Measurements from ENCODE around the gene DEF6. TPM values are rescaled to one million over a fixed set of nuclear protein-coding genes. Genes with fewer than 3 reads are reported as not detected.
"Not testable (repeated sequence)": the region's sequence is repeated elsewhere in the genome, so short reads cannot be mapped to it uniquely, and the experiment has no call there.

DEF6 gene
- total RNA-seq, 1 donor from 2014 or later = 6.2 TPM

DNA sequence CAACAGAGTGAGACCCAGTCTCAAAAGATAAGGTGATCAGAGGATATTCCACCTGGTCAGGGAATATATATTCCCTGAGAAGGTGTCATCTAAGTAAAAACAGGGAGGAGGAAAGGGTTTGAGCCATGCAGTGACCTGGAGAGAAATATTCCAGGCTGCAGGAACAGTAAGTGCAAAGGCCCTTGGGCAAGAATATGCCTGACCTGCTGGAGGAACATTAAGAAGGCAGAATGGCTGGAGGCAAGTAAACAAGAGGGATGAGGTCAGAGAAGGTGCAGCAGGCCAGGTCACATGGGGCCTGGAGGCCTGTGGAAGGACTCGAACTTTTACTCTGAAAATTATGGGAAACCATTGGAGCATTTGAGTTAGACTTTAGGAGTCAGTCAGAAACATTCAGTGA is 6.7 kb downstream of the DEF6 start:
- TF ChIP-seq, protein P1, sequence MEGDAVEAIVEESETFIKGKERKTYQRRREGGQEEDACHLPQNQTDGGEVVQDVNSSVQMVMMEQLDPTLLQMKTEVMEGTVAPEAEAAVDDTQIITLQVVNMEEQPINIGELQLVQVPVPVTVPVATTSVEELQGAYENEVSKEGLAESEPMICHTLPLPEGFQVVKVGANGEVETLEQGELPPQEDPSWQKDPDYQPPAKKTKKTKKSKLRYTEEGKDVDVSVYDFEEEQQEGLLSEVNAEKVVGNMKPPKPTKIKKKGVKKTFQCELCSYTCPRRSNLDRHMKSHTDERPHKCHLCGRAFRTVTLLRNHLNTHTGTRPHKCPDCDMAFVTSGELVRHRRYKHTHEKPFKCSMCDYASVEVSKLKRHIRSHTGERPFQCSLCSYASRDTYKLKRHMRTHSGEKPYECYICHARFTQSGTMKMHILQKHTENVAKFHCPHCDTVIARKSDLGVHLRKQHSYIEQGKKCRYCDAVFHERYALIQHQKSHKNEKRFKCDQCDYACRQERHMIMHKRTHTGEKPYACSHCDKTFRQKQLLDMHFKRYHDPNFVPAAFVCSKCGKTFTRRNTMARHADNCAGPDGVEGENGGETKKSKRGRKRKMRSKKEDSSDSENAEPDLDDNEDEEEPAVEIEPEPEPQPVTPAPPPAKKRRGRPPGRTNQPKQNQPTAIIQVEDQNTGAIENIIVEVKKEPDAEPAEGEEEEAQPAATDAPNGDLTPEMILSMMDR (conservative IDR thresholded peaks at IDR 0.05) = no peak
- Mint-ChIP-seq H3K4me1 (ENCODE audit: unreplicated experiment) (peaks cover 24% of the 10 kb centered on the region), H3K27ac (no peak overlapping the region), H3K4me3 (no peak overlapping the region), H3K9me3 (no peaks in the 10 kb centered on the region), H3K36me3 (peaks cover 8% of the 10 kb centered on the region), H3K27me3 (no peaks in the 10 kb centered on the region)
- DNase-seq (ENCODE audit: extremely low spot score, unreplicated experiment) = no peak

DNA sequence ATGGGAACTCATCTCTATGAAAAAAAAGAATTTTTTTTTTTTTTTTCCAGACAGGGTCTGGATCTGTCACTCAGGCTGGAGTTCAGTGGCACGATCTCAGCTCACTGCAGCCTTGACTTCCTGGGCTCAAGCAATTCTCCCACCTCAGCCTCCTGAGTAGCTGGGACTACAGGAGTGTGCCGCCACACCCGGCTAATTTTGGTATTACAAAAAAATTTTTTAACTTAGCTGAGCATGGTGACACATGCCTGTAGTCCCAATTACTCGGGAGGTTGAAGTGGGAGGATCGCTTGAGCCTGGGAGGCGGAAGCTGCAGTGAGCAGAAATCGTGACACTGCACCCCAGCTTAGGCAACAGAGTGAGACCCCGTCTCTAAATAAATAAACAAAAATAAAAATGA is 7.5 kb downstream of the DEF6 start:
- DNase-seq (ENCODE audit: extremely low spot score, unreplicated experiment) = no peak
- TF ChIP-seq, protein P1 (conservative IDR thresholded peaks at IDR 0.05) = no peak
- Mint-ChIP-seq H3K27ac (no peak overlapping the region), H3K4me1 (ENCODE audit: unreplicated experiment) (peaks cover 18% of the 10 kb centered on the region), H3K27me3 (no peaks in the 10 kb centered on the region), H3K36me3 (peaks cover 4% of the 10 kb centered on the region), H3K4me3 (no peak overlapping the region), H3K9me3 (no peaks in the 10 kb centered on the region)

DNA sequence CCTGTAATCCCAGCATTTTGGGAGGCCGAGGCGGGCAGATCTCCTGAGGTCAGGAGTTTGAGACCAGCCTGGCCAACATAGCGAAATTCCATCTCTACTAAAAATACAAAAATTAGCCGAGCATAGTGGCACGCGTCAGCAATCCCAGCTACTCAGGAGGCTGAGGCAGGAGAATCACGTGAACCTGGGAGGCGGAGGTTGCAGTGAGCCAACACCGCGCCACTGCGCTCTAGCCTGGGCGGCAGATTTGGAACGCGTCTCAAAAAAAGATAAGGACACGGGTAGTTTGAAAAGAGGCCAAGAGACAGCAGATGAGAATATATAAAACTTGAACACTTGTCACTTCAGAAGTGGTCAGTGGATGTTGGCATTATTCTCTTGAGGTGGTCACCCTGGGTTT is 9.5 kb downstream of the DEF6 start:
- not testable (repeated sequence) for H3K36me3 Mint-ChIP-seq; H3K27ac Mint-ChIP-seq; H3K9me3 Mint-ChIP-seq; H3K4me3 Mint-ChIP-seq; H3K27me3 Mint-ChIP-seq; DNase-seq (ENCODE audit: extremely low spot score, unreplicated experiment)
- peaks cover 18% of the 10 kb centered on the region for H3K4me1 Mint-ChIP-seq (ENCODE audit: unreplicated experiment)

DNA sequence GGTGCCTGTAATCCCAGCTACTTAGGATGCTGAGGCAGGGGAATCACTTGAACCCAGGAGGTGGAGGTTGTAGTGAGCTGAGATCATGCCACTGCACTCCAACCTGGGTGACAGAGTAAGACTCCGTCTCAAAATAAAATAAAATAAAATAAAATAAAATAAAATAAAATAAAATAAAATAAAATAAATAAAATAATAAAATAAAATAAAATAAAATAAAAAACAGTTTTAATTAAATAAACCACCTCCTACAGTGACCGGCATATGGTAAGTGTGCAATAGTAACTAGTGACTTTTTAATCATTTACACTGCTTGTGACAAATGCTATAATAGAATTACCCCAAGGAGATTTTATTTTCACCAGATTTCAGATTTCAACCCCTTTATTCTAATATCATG is 10.9 kb downstream of the DEF6 start:
- DNase-seq (ENCODE audit: extremely low spot score, unreplicated experiment); H3K27me3 Mint-ChIP-seq; H3K4me1 Mint-ChIP-seq (ENCODE audit: unreplicated experiment); H3K36me3 Mint-ChIP-seq; H3K9me3 Mint-ChIP-seq; H3K4me3 Mint-ChIP-seq: not testable (repeated sequence)
- H3K27ac Mint-ChIP-seq = peak overlapping the region; percentile 37

DNA sequence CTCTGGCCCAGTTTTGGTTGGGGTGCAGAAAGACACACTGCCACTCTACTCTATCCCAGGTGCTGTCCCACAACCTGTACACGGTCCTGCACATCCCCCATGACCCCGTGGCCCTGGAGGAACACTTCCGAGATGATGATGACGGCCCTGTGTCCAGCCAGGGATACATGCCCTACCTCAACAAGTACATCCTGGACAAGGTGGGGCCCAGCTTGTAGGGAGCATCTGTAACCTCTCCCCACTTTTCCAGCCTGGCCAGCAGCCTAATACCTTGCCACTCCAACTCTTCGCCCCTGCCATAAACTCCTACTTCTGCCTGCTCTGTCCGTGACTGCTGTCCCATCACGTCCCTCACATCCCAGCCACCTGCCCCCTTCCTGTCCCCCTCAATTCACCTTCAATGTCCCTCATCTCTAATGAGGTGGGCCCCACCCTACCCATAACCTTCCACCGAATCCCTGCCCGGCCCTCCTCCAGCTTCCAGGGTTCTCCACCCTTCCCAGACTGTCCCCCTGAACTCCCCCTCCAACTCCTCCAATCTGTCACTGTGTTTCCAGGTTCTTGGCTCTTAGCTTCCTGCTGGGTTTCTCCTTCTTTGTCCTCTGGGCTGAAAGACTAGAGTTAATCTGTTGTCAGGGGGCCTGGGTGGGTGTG is 12.1 kb downstream of the DEF6 start:
- Mint-ChIP-seq H3K9me3 (no peaks in the 10 kb centered on the region), H3K27ac (no peak overlapping the region), H3K4me3 (no peak overlapping the region), H3K4me1 (ENCODE audit: unreplicated experiment) (no peaks in the 10 kb centered on the region), H3K27me3 (peaks cover 4% of the 10 kb centered on the region), H3K36me3 (no peaks in the 10 kb centered on the region)
- DNase-seq (ENCODE audit: extremely low spot score, unreplicated experiment) = no peak
- TF ChIP-seq, protein P1 (conservative IDR thresholded peaks at IDR 0.05) = no peak

DNA sequence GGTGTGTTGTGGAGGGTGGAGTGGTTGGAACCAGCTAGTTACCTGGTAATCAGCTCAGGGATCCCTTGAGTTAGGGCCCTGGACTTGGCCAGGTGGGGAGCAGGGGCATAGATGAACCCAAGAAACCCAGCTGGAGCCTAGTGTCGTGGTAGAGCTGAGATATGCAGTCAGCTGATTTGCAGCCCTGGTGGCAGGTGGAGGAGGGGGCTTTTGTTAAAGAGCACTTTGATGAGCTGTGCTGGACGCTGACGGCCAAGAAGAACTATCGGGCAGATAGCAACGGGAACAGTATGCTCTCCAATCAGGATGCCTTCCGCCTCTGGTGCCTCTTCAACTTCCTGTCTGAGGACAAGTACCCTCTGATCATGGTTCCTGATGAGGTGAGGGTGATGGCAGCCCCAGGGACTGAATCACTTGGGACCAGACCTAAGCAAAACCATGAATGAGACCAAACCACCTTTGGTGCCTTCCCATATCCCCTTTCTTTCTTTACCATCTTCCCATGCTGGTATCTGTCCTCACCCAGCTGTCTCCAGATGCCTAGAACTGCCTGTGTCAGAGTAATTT is 12.7 kb downstream of the DEF6 start:
- no peak for DNase-seq (ENCODE audit: extremely low spot score, unreplicated experiment)
- H3K4me1 Mint-ChIP-seq (ENCODE audit: unreplicated experiment) = no peaks in the 10 kb centered on the region
- H3K27ac Mint-ChIP-seq = no peak overlapping the region

More for the DNA sequence above, 12.7 kb downstream of the DEF6 start:
- no peaks in the 10 kb centered on the region for H3K36me3 Mint-ChIP-seq
- H3K4me3 Mint-ChIP-seq = no peak overlapping the region
- TF ChIP-seq, protein P1 (conservative IDR thresholded peaks at IDR 0.05) = no peak
- H3K27me3 Mint-ChIP-seq = peaks cover 7% of the 10 kb centered on the region
- no peaks in the 10 kb centered on the region for H3K9me3 Mint-ChIP-seq

All from type B pancreatic cell (in vitro differentiated cells).